Measurements from ENCODE around the gene RHBDL2.
A peak's percentile ranks its signal among the peaks of the same experiment; 100 is the strongest.
"Not testable (repeated sequence)": the region's sequence is repeated elsewhere in the genome, so short reads cannot be mapped to it uniquely, and the experiment has no call there.

The RHBDL2 gene

DNA sequence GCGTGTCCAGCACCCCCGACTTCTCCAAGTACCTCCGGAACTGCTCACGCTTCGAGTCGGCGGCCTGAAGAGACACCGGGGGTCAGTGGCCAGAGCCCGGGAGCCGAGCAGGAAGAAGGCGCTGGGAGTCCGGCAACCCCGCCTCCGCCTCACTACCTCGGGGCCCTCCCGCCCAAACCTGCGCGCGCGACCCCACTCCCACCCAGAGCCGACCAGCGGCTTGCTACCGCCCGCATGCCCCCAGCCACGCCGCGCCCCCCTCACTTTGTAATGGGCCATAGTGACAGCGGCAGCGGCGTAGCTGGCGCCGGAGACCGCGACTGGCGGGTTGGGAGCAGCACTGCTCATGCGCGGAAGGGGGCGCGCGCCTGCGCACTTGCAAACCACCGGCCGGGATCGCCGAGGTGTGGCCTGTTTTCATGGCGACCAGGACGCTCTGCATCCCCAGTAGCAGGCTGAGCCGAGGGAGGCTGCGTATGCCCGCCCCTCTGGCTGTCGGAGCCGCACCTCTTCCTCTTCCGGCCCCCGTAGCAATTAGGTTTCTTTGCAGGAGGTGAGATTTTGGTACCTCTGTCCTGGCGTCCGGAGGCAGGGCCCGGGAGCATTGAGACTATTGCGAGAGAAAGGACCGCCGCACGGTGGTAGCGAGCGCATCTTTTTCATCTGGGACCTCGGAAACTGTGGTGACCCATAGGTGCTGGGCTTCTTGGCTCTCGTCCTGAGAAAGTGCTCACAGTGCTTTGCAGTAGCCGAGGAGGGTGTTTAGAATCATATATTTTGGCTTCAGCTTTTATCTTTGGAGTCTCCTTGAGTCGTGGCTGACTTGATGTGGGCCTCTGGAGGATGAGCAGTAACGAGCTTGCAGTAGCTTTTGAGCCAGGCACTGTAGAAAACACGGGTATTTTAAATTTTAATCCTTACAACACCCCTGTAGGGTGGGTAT is 68.3 kb downstream of the RHBDL2 start, which contains the start of gene MYCBP:
Gene MYCBP, minus strand, starts transcription at position 322 of the 943 bp plus-strand sequence. Its CDS starts 43 bp downstream, at position 279.
- DNase-seq: peak; percentile 89 to 90

DNA sequence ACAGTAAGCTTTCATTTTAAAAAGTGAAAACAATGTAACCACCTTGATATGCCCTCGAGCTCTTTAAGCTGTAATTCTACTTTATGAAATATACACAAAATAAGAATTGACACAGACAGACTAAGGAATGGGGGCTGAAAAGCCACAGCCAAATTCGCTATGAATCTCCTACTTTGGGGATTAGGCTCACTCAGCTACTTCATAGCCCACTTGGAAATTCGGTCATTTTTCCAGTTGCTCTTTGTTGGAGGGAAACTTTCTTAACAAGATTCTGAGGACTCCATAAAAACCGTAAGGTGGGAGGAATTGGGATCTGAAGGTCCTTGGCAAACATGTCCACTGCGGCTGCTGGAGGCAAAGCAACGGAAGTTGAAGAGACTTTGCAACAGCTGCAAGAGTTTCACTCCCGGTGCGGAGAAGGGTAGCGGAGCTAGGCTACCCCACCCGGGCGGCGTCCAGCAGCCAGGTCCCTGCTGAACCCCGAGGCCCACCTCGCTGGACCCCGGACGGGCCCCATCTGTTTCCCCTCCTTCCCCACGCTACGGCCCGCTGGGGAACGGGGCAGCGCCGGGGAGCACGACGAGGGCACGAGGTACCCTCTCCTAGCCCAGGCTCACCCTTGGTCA is 69.1 kb downstream of the RHBDL2 start:
- DNase-seq: no peak

DNA sequence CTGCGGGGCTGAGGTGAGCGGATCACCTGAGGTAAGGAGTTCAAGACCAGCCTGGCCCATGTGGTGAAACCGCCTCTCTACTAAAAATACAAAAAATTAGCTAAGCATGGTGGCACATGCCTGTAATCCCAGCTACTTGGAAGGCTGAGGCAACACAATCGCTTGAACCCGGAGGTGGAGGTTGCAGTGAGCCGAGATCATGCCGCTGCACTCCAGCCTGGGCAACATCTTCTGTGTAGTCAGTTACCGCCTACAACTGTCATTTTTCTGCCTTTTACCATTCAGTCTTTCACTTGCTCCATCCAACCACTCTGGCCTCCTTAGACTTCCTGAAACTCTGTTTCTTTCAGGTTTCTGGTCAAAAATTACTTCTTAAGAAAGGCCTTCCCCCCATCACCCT is 70.6 kb downstream of the RHBDL2 start:
- no peak for DNase-seq

DNA sequence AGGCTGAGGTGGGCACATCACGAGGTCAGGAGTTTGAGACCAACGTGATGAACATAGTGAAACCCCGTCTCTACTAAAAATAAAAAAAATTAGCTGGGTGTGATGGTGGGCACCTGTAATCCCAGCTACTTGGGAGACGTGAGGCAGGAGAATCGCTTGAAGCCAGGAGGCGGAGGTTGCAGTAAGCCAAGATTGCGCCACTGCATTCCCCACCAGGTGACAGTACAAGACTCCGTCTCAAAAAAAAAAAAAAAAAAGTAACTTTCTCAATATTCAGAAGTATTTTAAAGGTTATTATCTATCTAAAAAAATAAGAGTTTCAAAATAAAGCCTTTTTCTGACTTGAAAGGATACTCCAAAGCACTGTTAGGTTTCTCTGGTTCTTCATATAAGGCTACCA is 74.4 kb downstream of the RHBDL2 start:
- DNase-seq: no peak

DNA sequence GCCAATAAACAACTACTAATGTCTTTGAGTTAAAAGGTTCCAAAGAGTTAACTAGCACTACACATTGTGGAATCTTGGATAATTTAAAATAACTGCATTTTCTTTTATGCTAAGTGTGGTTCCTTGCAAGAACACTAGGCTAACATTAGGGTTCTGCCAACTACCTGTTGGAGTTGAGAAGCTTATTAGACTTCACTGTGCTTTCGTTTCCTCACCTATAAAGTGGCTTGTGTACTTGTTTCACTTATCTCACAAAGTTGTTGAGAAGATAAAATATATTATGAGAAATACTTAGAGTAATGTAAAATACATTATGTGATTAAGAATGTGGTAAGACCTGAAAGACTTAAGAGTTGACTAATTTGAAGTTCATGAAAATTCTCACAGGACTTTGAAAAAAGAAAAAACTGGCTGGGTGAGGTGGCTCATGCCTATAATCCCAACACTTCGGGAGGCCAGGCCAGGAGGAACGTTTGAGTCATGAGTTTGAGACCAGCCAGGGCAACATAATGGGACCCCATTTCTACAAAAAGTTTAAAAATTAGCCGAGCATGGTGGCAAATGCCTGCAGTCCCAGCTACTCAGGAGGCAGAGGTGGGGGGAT is 76.4 kb downstream of the RHBDL2 start:
- no peak for DNase-seq

DNA sequence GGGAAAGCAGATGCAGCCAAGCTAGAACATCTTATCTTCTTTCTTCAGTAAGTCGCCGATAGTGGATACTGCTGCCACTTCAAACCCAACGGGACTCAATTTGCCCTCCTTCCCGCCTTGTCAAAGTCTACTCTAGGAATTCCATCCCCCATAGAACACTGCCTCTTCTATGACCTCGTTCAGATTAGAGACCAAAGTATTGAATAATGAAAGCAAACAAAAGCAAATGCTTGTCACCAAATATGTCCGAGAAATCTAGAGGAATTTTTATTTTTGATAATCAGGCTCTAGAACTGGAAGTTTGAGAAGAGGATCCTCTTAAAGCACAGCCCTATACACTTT is 81.2 kb downstream of the RHBDL2 start:
- no peak for DNase-seq

DNA sequence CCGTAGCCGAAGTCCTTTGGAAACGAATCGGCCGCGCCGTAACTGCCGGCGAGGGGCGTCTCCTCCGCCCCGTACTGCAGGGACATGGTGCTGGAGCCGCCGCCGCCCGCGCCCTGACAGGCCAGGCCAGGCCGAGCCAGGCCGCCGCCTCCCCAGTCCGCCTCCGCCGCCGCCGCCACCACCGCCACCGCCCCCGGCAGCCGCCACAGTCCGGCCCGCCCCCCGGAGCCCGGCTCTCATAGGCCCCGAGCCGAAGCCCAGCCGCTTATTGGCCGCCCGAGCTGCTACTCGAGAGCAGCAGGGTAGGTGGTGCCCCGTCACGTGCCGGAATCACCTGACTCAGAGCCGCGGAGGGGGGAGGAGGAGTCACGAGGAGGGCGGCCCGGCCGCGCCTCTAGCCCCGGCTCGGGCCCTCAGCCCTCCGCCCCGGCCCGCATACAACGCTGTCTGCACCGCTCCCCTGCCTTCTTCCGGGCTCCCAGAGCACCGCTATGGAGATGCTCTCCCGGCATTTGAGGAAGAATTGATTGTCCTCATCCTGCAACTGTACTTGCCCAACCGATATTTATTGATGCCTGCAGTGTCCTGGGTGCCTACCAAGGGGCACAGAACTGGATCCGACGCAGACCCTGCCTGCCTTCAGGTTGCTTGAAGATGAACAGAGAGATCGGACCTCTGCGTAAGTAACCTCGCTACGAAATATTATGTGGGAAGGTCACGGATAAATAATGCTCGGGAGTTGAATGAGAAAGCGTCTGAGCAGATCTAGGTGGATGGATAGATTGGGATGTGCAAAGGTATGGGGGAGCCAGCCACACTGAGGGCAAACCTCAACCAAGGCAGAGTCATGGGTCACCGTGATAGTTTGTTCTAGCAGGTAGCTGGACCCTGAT is 81.8 kb downstream of the RHBDL2 start, which contains the start of gene RRAGC:
Gene RRAGC, minus strand, starts transcription at position 212 of the 893 bp plus-strand sequence. Its CDS starts 126 bp downstream, at position 86.
- DNase-seq: peak; percentile 86 to 91

DNA sequence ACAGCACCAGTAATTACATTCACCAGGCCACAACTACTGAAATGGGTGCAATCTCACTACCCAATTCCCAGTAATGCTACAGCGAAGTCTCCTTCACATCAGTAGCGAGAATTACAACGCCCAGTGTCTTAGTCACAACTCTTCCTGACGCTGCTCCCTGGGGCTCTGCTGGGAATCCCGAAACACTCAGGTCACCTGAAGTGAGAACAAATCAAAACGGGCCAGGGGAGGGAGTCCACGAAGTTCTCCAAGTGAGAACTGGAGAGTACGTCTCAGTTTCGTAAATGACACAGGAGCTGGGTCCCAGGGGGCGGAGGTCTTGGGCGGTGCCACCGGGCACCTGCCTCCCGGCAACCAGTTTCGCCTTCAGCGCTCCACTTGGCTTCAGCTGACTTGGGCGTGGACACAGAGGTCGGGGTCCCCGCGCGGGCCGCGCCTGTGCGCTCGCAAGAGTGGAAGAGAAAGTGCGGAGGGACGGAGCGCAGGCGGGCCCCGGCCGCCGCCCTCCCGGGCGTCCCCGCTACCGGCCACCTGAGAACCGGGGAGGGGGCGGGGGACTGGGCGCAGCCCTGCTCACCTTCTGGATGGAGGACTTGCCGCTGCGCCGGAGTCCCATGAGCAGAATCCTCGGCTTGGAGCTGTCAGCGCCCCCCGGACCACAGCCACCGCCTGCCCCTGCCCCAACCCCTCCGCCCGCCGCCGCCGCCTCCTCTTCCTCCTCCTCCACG is 82.6 kb downstream of the RHBDL2 start:
- DNase-seq: no peak

DNA sequence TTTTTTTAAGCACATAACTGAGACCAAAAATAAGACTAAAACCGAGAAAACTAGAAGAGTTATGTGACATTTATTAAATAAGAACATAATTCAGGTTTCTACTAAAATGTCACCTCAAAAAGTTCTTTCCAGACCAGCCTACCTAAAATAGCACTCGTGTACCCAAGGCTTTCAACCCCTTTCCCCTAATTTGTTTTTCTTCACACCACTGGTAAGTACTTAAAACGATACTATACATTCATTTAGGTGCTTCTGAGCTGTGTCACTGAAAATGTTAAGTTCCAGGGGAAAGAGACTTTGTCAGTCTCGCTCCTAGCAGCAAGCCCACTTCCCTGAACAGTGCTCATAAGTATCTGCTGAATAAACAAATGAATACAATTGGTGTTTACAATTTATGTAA is 88.8 kb downstream of the RHBDL2 start:
- DNase-seq: no peak

DNA sequence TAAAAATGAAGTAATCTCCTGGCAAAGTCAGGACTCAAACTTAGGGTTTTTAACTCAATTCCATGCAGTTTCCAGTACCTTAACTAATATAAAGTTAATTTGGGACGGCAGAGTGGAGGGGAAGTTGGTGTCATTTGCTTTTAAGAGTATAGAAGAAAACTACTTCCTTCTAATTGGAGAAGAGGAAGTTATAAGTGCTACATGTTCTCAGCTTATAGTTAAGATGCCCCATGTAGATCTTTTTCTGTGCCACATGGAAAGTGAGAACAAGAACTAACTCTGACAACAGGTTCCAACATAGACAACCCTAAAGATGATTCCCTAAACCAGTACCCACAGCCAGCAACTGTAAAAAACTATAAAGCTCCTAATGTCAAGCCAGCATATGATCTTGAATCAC is 93.6 kb downstream of the RHBDL2 start:
- DNase-seq: peak in 1 of 2 donors; percentile 69

DNA sequence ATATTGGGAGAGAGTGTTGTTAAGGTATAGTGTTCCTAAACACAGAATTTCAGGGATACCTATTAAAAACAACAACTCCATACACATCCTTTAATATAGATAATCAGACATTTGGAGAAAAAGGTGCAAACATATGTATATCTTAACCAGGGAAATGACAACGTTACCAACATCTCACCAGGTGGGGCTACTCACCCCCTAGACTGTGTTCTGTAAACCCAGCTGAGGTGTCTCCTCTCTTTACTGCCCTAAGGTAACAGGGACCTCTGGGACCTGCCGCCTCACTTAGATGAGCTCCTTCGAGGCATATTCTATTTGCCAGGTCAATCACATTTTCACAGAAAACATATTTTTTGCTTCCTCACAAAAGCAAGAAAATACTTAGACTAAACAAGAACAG is 95.4 kb downstream of the RHBDL2 start:
- no peak for DNase-seq

DNA sequence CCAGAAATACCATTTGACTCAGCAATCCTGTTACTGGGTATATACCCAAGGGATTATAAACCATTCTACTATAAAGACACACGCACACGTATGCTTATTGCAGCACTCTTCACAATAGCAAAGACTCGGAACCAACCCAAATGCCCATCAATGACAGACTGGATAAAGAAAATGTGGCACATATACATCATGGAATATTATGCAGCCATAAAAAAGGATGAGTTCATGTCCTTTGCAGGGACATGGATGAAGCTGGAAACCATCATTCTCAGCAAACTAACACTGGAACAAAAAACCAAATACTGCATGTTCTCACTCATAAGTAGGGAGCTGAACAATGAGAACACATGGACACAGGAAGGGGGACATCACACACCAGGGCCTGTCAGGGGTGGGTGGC is 96.5 kb downstream of the RHBDL2 start:
- DNase-seq: not testable (repeated sequence)

DNA sequence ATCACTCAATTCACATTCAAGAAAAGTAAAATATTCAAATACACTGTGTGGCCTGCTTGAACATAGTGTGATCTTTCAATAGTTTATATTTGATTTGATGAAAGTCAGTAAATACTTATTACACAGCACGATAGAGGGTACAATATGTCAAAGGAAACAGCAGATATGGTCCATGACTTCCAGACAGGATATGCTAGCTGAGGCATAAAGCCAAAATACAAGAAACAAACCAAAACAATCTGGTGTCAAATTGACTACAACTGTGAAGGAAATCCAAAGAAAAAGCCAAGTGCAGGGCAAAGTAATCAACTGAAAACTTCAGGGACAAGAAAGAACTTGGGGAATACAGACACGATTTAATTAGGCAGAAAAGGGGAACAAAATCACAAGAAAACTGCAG is 101.3 kb downstream of the RHBDL2 start:
- no peak for DNase-seq

DNA sequence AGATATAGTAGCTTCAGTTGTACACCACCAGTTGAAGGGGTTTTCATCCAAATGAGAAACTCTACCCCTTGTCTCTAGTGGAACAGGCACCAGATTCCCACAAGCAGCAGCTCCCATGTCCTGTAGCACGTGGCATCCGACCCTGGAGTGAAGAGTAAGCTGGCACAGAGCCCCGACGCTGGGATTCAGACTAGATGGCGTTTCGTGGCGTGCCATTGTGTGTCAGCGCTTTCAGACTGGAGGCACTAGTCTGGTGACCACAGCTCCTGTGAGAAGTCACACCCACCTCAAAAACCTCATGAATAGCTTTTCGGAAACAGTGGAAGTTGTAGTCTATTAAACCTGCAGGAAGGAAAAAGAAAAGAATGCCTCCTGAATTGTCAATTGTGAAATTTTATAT is 102.3 kb downstream of the RHBDL2 start:
- no peak for DNase-seq

DNA sequence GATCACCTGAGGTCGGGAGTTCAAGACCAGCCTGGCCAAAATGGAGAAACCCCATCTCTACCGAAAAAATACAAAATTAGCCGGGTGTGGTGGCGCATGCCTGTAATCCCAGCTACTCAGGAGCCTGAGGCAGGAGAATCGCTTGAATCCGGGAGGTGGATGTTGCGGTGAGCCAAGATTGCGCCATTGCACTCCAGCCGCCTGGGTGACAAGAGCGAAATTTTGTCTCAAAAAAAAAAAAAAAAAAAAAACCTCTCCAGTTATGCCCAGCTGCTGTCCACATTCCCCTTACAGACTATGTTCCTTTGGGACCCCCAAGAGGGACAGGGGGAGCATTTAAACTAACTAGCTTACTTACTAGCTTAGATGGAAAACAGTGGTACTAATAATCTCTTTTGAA is 105.3 kb downstream of the RHBDL2 start:
- DNase-seq: not testable (repeated sequence)

Data from bone marrow (tissue), 2 donors.